GM19395 (cell line): ENCODE results near the gene PCNX2.

ENCODE experiments used
- ATAC-seq: cut with Tn5 transposase; IDR thresholded peaks from one replicate; pipeline ENCODE4 v1.9.1; 2021; ENCODE audit warnings: mild to moderate bottlenecking, moderate library complexity; ENCODE audit not compliant: unreplicated experiment

PCNX2 gene

DNA sequence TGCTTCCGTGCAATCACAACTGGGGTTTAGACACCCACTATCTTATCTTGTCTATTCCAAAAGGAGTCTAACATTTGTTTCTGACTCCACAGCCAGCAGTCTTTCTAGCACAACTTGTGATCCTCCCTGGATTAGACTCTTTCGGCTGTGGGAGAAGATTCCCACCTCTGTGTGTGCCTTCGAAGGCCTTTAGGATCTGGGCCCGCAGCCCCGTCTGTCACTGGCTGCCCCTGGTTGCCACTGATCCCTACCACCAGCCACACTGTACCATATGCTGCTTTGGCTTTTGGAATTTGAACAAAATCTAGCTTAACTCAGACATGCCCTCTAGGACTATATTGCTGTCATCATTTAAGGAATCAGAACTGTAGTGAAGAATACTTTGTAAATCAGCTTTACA lies 327.1 kb downstream of the PCNX2 start:
- no peak for ATAC-seq

DNA sequence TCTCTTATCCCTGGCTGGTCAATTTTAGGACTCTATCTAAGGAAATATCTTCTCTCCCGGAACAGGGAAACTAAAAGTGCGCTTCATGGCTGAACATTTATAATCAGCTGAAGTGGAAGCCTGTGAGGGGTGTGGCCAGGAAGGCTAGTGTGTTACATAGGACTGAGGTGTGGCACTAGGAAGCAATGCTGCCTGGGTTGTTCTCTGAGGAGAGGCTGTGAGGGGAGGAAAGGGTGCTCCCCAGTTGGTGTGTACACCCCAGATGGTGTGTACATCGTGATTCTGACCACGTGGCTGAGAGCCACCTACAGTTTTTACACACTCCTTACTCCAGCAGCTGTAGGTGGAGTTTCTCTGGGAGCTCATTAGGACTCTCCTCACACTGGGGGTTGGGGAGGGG lies 328.9 kb downstream of the PCNX2 start:
- no peak for ATAC-seq

DNA sequence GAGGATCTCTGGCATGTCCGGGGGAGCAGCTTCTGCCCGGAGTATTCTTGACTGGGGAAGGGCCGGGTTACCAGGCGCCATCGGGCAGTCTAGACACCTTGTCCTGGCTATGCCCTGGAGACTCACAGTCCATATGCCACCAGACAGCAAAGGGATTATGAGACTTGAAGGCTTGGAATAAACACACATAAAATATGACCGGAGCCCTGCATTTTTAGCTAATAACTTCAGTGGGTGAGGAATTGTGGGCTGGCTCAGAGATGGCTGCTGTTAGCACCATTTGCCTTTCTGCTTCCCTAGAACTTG lies 329.7 kb downstream of the PCNX2 start:
- ATAC-seq = no peak

DNA sequence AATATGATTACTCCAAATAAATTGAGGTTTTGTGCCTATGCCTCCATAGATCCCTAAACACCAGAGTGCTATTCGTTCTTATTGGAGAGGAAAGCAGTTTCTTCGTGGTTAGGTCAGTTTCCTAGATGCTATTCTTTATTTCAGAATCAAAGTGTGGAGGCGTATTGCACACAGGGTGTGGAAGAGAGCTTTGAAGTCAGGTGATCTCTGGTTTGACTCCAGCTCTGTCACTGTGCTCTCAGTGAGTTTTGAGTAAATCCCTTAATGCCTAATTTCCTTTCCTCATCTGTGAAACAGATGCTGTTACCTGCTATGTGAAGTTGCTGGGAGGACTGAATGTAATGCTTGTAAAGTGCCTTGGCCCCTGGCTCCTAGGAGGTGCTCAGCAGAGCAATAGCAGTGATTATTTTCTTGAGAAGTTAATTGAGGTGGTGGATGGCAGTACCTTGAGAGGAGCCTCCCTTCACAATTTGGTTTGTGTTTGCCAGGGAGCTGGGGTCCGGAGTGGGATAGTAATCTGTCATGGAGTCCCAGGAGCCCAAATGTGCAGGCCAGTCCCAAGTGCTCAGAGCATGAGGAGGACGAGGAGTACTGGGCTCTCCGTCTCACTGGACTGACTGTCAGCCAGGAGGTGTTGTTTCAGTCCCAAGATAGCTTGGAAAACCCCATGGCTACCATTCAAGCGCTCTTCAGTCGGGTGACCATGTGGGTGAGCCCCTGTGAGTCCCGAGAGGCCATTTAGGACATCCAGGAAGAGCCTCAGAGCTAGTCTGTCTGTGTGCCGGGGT lies 330.2 kb downstream of the PCNX2 start:
- ATAC-seq = no peak

DNA sequence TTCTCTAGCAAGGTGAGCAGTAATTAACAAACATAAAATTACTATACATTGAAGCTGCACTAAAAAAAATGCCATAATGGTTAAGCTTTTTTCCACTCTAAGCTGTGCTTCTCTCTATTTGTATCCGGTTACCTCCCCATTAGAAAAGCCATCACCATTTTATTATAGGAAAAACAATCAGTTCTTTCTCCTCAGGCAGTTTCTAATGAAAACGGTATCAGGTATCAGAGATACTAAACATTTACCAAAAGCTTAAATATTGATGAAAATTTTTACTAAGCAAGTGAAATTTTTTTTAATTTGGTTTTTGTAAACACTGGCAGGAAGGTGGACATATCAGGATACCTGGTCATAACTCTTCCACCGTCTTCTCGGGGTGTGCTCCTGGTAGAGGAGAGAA lies 330.9 kb downstream of the PCNX2 start:
- ATAC-seq = no peak

DNA sequence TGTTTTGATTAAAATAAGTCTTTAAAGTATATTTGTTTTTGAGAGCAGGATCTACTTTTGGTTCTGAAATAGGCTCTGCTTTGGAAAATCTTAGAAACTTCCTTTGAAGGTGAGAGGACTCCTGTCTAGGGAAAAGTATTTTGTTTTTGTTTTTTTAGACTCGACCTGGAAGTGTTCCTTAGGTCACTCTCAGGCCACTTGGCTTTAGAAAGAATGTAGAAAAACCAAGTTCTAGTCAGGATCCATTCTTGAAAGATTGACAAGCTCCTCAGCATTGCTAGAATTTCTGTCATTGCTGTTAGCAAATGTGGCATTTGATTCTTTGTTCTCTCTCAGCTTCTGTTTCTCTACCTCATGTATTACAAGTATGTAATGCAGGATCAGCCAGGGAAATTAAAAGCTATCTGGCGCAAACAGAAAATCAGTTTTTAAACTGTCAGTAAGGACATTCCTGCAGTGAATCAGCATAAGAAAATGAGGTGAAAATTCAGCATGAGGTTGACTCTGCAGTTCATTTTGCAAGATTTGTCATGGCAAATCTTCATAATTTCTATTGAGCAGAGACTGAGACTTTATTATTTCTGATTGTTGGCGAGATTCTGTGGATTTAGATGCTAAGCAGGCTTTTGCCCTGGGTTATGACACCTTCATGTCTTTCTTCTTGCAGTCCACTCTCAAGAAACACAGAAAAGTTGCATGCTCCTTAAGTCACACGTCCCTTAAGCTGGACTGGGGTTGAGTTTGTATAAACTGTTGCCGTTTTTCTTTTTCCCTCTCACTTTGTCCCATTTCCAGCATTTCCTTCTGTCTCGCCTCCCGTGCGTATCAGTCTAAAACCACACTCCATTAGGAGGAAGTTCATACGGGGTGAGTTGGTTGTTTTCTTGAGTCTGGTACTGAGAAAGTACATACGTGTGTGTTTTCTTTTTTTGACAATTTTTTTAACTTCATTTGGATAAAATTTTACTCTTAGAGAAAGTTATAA lies 332.5 kb downstream of the PCNX2 start:
- ATAC-seq = no peak

DNA sequence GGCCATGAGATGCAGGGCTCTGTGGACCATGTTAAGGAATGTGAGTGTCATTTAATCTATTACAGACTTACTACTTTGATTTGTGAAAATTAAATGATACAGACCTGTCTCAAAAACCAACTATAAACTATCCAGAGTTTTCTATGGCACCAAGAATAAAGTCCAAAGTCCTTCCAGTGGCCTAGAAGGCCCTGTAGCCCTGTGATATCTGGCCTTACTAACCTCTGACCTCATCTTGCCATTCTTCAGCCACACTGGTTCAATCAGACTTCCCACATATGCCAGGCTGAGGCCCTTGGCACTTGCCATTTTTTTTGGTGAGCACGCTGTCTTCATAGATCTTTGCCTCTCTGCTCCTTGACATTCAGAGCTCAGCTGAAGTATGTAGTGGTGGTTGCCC lies 337.5 kb downstream of the PCNX2 start:
- no peak for ATAC-seq

DNA sequence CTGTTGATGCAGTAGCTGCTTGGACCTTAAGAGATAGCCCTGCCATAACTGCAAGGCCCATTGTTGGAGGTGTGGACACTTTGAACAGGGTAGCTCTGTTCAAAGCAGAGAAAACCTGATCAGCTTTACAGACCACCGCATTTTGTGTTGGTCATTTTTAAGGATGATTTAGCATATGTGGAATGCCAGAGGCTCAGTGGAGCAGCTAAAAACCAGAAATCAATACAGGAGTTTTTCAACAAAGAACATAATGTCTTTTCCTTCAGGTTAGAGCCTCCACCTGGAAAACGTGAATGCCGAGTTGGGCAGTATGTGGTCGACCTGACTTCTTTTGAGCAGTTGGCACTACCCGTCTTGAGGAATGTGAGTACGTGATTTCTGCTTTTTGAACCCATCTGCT lies 339.4 kb downstream of the PCNX2 start:
- no peak for ATAC-seq

DNA sequence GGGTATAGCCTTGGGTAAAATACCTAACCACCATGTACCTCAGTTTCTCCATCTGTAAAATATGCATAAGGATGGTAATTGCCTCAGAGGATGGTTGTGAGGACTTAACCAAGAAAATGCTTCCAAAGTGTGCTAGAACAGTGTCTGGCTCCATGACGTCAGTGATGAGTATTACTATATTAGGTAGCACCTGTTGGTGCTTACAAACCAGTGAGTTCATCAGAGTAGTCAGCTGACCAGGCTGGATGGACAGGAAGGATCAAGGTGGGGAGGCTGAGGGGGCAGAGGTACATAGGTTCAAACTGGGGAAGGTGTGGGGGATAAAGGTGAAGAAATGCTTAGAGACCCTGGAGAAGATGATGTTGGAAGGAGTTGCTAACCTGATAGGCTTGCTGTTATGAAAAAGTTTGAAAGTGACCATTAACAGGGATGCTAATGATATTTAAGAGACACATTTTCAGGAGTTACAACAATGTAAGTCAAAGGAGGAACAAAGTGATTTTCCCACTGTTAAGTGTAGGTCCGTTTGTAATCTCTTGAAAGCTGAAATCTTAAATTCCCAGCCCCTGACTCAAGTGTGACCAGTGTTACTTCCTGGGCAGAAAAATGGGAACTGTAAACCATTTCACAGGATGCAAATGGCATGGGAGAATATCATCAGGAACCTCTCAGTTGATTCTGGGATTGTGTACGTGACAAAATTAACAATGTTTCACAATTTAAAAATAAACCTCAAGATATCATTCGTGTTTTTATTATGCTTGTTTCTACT lies 340.7 kb downstream of the PCNX2 start:
- no peak for ATAC-seq

DNA sequence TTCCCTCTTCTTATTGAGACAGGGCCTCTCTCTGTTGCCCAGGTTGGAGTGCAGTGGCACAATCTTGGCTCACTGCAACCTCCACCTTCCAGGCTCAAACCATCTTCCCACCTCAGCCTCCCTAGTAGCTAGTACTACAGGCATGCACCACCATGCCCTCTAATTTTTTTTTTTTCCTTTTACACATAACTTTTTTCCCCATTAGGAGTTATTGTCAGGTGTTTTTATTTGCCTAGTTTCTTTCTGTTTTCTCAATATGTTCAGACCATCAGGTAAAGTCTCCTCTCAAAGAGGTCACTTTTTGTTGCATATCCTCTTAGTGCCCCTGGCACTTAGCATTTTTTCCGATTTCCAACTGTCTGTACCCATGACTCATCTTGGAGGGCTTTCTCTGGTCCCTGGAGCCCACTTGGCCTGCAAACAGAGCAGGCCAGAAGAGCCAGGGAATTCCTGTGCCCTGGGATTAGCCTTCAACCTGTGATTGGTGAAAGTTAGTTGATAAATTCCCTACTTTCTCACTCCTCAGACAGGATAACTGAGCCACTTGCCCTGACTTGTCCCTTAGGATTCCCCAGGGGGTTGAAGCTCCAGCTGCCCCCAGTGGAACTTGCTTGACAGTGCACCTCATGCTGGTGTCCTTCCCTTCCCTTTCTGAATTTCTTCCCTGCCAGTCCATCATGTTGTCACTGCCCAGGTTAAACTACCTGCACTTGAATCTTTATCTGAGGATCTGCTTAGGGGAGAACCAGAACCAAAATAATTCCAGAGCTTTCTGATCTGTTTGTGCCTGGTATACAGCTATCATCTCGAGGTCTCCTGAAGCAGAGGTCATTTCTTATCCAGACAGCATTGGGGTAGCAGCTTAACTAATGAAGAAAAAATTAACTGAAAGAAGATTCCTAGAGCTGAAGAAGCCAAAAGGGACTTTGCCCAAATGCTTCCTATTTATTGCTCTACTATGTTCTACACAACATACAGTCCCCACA lies 342.7 kb downstream of the PCNX2 start:
- peak; percentile 54 for ATAC-seq

DNA sequence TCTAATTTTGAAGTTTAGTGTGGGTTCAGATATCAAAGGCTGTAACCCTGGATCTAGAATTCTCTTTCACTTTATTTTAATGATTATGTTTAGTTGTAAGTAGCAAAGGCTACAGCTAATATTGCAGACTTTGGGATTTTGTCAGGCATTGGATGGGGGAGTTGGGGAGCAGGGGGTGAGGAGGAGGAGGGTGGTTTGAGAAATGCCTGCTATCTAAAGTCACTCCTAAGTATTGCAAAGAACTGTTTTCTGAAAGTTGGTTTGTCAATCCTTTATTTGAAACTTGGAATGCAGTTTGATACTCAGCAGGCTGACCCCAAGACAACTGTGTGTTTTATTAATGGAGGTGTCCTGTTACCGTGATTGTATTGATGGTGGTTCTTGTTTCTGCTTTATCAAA lies 343.9 kb downstream of the PCNX2 start:
- no peak for ATAC-seq

DNA sequence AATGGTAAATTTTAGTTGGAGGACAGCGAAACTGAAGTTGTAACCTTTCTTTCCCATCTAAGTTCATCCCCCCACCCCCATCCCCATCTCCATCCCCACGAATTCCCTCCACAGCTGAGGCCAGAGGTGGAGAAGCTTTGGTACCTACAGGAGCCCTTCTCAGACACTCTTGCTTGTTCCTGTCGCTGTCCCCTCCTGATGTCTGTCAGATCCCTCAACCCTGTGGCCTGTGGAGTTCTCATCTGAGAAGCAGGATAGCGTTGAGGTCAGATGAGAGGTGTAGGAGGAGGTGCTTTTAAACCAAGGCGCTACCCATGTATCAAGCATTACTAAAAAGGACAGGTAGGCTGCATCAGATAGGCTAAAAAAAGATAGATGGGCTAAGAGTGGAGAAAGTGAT lies 344.3 kb downstream of the PCNX2 start:
- ATAC-seq = peak; percentile 28

DNA sequence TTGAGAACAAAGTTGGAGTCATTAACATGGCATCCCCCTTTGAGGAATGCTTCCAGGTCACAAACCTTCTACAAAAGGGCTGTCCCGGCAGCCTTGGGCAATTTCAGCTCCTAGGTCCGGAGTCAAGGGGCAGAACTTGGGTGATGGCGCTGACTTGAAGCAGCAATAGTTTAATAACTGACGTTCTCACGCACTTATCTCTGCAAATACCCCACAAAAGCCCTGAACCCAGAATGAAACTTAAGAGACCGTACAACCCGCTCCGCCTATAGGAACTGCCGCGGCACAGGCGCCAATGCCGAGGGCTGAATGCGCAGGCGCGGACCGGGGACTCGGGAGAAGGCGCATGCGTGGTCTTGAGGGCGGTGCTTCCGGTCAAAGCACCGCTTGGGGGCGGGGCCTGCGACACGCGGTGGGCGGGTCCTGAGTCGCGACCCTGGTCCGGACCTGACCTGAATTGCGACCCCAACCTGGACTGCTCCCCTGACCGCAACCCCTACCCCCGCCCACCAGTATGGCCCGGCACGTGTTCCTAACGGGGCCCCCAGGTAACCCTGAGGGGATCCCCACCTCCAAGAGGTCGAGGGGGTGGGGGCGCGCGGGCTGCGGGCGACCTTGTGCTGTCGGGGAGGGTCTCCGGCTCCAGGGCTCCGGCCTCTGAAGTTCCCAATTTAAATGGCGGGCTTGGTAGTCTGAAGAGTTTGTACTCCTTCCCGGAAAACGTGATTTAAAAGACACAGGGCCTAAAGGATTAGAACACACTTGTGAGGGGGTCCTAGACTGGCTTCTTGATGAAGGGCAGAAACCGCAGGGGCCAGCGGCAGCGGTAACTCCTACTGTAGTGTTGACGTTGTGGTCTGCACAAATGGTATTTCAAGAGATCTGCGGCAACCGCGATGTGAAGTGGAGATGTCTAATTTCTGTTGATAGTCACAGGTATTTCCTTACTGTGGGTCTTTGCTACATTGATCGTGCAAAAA lies 345.0 kb downstream of the PCNX2 start, which contains the start of gene NTPCR:
Gene NTPCR, plus strand, starts transcription at position 415 of the 980 bp plus-strand sequence. Its CDS starts 100 bp downstream, at position 515.
- peak; percentile 85 for ATAC-seq

DNA sequence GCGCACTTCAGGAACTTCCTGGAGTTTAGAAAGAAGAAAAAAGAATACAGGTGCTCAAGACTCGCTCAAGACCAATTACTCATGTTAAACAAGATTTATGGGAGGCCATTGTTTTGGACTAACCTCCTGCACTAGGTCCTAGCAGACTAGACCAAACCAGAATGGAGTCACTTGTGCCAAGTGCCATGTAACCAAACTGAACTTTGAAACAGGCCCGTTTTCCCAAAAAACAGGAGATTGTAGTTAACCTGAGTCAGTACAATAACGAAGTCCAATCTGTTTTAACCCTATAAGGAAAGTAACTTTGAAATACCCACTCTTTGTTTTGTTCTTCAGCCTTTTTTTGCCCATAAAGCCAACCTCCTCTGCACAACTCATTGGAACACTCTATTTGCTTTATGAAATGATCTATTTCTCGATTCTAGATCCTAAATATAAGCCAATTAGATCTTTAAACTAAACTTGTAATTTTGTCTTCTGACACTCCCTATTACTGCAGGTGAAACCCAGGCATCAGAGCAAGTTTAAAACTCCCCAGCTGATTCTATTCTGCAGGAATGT lies 345.8 kb downstream of the PCNX2 start:
- no peak for ATAC-seq

DNA sequence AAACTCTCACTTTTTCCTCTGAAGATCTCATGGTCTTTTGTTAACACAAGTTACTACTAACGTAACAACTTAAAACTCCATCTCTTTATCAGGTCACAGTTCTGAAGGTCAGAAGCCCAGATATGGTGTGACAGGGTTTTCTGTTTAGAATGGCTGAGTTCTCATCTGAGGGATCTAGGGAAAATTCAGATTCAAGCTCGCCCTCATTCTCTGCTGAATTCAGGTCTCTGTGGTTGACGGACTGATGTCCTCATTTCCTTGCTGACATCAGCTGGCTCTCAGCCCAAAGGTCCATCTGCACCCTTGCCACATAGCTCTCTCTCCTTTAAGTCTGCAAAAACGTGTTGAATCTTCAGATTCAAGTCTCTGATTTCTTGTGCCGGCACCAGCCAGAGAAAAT lies 351.2 kb downstream of the PCNX2 start:
- ATAC-seq = no peak

DNA sequence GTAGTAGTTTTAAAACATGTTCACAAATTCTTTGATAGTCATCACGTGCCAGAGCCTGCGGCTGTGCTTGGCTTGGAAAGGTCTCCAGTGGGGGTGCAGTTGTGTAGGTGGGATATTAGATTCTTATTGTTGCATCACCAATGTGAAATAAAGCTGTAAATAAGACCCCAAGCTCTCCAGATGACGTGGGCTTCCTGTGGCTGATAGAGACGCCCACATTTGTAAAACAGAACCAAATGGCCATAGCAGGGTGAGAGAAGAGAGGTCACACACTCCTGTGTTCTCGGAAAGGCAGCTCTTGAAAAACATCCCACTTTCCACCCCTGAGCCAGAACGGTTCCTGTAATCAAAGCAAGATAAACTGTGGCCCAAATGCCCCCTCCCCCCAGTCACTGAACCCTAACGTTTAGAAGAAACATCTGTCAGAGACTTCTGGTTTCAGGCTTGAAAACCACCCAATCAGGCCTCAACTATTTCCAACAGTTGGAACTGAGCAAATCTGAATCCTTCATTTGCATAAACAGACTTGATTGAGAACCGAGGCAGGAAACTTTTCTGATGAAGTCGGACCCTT lies 351.8 kb downstream of the PCNX2 start:
- ATAC-seq = peak; percentile 69

DNA sequence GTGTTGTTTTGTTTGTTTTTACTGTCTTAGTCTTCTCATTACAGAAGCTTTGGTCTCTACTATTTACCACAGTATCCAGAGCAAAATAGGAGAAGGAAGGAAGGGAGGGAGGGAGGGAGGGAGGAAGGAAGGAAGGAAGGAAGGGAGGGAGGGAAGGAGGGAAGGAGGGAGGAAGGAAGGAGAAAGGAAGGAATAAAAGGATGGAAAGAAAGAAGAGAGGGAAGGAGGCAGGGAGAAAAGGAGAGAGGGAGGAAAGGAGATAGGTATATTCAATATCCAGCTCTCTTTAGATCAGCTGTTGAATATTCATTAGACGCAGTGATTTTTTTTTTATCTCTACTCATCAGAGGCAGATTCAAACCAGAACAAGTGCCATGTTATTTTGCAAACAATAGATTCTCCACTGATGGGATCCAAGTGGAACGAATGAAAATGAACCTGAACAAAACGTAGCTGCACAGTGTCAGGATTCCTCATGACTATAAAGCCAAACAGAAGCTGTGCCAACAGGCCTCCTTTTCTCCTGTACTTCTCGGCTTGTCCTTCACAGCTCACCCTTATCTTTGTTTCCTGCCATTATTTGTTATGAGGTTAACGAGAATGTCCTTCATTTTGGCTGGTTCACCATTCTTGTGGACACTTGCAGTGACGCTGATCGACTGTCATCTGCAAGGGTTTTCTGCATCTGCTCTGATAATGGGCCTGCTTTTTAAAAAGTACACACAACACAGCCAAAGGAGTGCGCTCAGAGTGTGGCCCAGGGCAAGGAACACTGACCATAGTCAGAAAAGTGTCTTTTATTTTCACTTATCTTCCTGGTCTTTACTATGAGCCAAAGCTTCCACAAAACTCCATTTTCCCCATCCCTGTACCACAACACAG lies 352.9 kb downstream of the PCNX2 start:
- ATAC-seq = no peak
